Brain microvascular endothelial cell (primary cell): ENCODE data around the gene ODAPH.

Experiments
- DNase-seq: peaks from one replicate; pipeline ENCODE4 v3.0.0-alpha.2; 2020
- H3K27ac ChIP-seq: fragments of 250-450 bp; sonication (Bioruptor Pico); 2 replicates; pipeline ENCODE4 v1.5.1; 2020; ENCODE audit warnings: mild to moderate bottlenecking, moderate library complexity
- H3K27me3 ChIP-seq: fragments of 250-450 bp; sonication (Bioruptor Pico); replicated peaks from 2 replicates; pipeline ENCODE4 v1.5.1; 2020; ENCODE audit warnings: mild to moderate bottlenecking
- H3K36me3 ChIP-seq: fragments of 250-450 bp; sonication (Bioruptor Pico); replicated peaks from 2 replicates; pipeline ENCODE4 v1.5.1; 2020; ENCODE audit warnings: mild to moderate bottlenecking
- H3K4me3 ChIP-seq: 2 replicates; pipeline ENCODE4 v1.5.1; 2011; ENCODE audit warnings: low read depth, mild to moderate bottlenecking, control low read depth, low read length, moderate library complexity
- in situ Hi-C: cut with HindIII; loops from 2 replicates; pipeline ENCODE4 v1.10.0; 2017; ENCODE audit warnings: low sequenced_read_pairs, low pct_ligation_motif_present
- TF ChIP-seq, protein P1 (sequence below): IDR thresholded peaks from 2 replicates; pipeline ENCODE4 v1.5.1; 2011; ENCODE audit warnings: low read depth, mild to moderate bottlenecking, moderate library complexity, low read length, control low read depth, inconsistent platforms; ENCODE audit errors: missing control alignments

The ODAPH gene

DNA sequence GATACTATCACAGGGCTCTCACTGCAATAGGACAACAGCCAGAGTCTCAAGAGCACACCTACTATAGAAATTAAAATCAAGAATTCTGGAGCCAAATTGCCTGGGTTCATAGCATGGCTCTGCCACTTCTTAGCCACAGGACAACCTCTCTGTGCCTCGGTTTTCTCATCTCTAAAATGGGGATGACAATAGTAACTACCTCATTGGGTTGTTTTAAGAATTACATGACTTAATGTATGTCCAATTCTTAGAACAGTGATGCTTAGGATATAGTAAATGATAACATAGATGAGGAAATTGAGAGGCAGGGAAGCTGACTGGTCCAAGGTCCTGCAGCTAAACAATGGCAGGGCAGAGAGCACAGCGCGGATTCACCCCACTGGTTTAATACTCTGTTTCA lies 11.0 kb upstream of the ODAPH start:
- Histone ChIP-seq H3K27me3 (no peaks in the 10 kb centered on the region), H3K4me3 (no peak overlapping the region), H3K36me3 (no peaks in the 10 kb centered on the region), H3K27ac (no peak overlapping the region)
- TF ChIP-seq, protein P1, sequence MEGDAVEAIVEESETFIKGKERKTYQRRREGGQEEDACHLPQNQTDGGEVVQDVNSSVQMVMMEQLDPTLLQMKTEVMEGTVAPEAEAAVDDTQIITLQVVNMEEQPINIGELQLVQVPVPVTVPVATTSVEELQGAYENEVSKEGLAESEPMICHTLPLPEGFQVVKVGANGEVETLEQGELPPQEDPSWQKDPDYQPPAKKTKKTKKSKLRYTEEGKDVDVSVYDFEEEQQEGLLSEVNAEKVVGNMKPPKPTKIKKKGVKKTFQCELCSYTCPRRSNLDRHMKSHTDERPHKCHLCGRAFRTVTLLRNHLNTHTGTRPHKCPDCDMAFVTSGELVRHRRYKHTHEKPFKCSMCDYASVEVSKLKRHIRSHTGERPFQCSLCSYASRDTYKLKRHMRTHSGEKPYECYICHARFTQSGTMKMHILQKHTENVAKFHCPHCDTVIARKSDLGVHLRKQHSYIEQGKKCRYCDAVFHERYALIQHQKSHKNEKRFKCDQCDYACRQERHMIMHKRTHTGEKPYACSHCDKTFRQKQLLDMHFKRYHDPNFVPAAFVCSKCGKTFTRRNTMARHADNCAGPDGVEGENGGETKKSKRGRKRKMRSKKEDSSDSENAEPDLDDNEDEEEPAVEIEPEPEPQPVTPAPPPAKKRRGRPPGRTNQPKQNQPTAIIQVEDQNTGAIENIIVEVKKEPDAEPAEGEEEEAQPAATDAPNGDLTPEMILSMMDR = no peak
- DNase-seq = no peak
- in situ Hi-C loops = no loop called here

DNA sequence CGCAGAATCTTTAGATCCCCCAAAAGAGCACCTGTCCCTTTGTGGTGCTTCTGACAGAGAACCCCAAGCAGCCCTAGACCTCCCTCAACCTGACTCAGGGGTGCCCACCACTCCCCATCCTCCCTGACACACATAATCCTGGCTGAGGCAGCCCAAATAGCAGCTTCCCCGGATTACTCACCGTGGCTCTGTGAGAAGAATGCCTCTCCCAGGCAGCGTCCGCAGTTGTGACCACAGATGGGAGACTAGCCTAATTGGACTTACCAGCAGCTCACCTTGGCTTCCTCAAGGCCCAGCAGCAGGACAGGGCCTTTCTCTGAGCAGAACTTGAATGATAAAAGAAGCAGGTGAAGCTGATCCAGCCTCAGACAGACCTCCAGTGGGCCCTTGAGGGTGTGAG lies 10.3 kb upstream of the ODAPH start:
- no peaks in the 10 kb centered on the region for H3K27me3 ChIP-seq
- TF ChIP-seq, protein P1 = no peak
- H3K36me3 ChIP-seq = no peaks in the 10 kb centered on the region
- H3K4me3 ChIP-seq = no peak overlapping the region
- peak; percentile 20 for DNase-seq
- H3K27ac ChIP-seq = no peak overlapping the region
- in situ Hi-C loops = no loop called here

DNA sequence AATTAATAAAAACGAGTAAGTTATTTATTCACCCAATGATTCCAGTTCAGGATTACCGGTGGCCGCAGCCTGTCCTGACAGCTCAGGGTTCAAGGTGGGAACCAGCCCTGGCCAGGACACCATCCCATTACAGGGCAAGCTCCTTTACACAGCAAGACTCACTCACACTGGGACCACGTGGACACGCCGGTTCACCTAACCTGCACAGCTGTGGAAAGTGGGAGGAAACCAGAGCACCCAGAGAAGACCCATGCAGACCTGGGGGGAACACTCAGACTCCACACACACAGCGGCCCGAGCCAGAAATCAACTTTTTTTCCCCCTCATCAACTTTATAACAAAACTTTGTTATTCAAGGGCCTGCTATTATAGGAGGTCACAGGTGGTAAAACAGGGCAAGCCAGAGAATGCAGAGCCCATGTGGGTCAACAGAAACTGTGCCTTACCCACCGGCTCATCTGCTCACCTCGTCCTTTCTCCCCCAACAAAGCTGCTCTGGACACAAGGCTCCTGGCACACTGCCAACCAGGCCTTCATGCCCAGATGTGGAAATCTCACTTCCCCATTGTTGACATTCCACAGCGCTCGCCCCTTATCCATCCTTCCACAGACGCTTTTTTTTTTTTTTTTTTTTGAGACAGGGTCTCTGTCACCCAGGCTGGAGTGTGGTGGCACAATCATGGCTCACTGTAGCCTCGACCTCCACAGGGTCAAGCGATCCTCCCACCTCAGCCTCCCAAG lies 8.0 kb upstream of the ODAPH start:
- no peak overlapping the region for H3K4me3 ChIP-seq
- TF ChIP-seq, protein P1 = no peak
- no peaks in the 10 kb centered on the region for H3K36me3 ChIP-seq
- in situ Hi-C loops = no loop called here
- no peak overlapping the region for H3K27ac ChIP-seq
- peak; percentile 3 for DNase-seq
- no peaks in the 10 kb centered on the region for H3K27me3 ChIP-seq

DNA sequence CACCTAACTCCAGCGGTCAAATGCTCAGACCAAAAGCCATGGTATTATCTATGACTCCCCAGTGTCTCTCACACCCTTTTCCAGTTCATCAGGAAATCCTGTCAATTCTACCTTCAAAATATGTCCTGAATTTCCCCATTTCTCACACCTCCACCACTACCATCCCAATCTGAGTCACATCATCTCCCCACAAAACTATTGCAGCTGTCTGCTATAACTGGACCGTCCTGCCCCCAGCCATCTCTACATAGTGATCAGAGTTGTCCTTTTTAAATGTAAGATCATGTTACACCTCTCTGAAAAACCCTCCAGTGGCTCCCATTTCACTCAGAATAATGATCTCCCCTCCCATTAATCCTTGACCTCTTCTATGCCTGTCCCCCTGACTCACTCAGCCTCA lies 6.8 kb upstream of the ODAPH start:
- no peak for DNase-seq
- no peaks in the 10 kb centered on the region for H3K36me3 ChIP-seq
- in situ Hi-C loops = no loop called here
- no peak overlapping the region for H3K27ac ChIP-seq
- TF ChIP-seq, protein P1 = no peak
- H3K27me3 ChIP-seq = no peaks in the 10 kb centered on the region
- H3K4me3 ChIP-seq = no peak overlapping the region

DNA sequence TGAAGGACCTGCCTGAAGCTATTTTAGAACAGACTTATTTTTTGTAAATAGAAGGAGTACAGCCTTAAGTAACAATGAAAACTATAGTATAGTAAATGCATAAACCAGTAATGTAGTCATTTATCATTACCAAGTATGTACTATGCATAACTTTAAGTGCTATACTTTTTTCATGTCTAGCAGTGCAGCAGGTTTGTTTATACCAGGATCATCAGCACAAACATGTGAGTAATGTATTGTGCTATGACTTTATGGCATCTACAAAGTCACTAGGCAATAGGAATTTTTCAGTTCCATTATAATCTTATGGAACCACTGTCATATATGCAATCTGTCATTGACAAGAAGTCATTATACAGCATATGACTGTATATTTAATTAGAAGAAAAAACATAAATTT lies 3.4 kb upstream of the ODAPH start:
- DNase-seq = no peak
- TF ChIP-seq, protein P1 = no peak
- no peaks in the 10 kb centered on the region for H3K27me3 ChIP-seq
- H3K36me3 ChIP-seq = no peaks in the 10 kb centered on the region
- in situ Hi-C loops = no loop called here
- H3K4me3 ChIP-seq = no peak overlapping the region
- H3K27ac ChIP-seq = no peak overlapping the region

DNA sequence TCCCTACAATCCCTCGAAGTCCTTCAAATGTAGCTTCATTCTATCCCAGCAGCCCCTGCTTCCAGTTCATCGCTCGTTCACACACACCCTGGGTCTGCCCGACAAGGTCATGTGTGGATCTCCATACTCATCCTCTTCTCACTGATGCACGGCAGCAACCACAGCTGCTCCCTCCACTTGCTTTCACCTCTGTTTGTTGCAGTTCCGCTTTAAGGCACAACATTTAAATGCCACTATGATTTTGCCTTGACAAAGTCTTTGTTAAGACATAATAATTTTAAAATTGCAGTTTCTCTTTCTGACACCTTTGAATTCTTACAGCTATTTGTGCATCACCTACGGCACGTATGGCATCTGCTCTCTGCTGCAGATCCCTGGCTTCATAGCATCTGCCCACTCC lies 1.8 kb downstream of the ODAPH start:
- no peak overlapping the region for H3K27ac ChIP-seq
- no peak for DNase-seq
- no peaks in the 10 kb centered on the region for H3K36me3 ChIP-seq
- TF ChIP-seq, protein P1 = no peak
- H3K4me3 ChIP-seq = no peak overlapping the region
- in situ Hi-C loops = no loop called here
- no peaks in the 10 kb centered on the region for H3K27me3 ChIP-seq
